HG03108 (cell line): ENCODE results near the gene ECI1.
"Not testable (repeated sequence)": the region's sequence is repeated elsewhere in the genome, so short reads cannot be mapped to it uniquely, and the experiment has no call there.

Experiments used
- ATAC-seq: cut with Tn5 transposase; IDR thresholded peaks from one replicate; pipeline ENCODE4 v1.9.1; 2021; ENCODE audit warnings: moderate library complexity; ENCODE audit not compliant: unreplicated experiment

Gene ECI1

GRCh38 chr16:2257726-2258125, 6.3 kb upstream of the ECI1 start:
- ATAC-seq: no peak

- no peak for ATAC-seq
Measured at GRCh38 chr16:2256531-2257140, 5.2 kb upstream of the ECI1 start.

- no peak for ATAC-seq
Measured at GRCh38 chr16:2253293-2253692, 1.9 kb upstream of the ECI1 start.

DNA sequence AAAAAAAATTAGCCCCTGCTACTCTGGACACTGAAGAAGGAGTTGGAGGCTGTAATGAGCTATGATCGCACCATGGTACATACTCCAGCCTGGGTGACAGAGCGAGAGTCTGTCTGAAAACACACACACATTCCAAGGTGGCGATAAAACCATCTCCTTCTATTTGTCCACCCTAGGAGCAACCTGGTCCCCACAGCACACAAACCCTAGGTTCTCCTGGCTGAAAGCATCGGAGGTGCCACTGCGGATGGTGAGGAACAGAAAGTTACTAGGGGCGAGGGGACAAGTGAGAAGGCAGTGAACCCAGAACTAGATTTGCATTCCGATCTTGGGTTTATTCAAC, 1.4 kb upstream of the ECI1 start:
- ATAC-seq: no peak

- no peak for ATAC-seq
Measured at GRCh38 chr16:2250652-2251295, 613 bp downstream of the ECI1 start.

DNA sequence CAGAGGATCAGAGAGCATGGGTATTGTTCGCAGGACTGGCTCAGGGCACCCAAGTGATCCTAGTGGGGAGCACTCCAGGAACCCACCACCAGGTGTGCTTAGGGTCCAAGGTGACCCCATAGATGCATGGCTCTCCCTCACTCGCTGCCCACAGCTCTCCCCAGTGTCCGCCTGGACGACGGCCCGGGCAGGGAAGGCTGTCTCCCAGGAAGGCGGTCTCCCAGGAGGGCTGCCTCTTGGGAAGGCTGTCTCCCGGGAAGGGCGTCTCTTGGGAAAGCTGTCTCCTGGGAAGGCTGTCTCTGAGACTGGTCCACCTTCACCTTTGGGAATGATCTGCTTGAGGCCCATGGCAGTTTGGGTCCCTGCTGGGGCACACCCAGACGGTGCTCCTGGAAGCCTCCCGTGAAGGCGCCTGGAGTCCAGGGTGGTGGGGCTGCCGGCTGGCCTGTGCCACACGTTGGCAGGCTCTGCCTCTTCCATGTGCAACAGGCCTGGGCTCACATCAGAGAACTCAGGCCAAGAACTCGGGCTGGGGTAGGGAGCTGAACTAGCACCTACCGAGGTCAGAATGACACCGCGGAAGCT, 5.0 kb downstream of the ECI1 start:
- no peak for ATAC-seq

DNA sequence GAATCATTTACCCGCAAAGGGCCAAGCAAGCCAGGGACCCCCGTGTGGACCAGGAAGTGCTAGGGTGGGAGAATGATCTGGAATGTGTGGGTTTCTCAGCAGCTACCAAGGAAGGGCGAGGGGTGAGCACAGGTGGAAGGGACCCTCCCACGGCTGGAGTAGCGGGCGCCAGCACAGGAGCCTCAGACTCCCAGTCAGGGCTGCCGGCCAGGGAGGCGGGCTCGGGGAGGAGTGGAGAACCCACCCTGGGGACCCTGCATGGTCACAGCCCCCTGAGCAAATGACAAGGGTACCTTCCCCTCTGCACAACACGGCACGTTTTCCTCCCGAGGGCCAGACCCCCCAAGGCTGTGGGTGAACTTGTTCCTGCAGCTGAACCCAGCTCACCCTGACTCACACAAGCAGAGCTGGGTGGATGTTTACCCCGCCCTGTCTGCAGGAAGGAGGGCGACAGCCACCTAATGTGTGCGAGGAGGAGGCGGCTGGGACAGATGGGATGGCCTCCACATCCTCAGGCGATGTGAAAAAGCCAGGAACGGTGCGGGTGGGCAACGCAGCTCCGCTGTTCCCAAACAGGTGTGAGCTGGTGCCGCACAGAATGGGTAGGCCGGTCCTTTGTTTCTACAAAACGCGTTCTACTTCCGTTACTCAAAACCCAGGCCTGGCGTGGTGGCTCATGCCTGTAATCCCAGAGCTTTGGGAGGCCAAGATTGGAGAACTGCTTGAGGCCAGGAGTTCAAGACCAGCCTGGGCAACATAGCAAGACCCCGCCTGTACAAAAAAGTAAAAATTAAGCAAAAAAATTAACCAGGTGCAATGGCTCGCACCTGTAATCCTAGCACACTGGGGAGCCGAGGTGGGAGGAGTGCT, 6.2 kb downstream of the ECI1 start:
- ATAC-seq: no peak

DNA sequence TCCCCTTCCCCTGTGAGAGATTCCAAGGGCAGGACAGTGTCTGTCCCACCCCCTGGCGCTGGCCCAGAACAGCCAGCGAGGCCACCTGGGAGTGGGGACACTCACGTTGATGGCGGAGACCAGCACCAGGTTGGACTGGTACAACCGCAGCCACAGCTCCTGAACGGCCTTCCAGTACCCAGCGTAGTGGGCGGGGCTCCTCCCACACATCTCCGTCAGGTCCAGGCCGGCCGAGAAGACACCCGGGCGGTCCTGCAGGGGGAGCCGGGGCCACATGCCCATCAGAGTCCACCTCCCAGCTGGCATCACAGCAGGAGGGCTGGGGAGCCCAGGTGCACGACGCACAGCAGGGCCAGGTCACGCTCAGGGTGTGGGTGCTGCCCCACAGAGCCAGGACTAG, 7.1 kb downstream of the ECI1 start:
- ATAC-seq: no peak

DNA sequence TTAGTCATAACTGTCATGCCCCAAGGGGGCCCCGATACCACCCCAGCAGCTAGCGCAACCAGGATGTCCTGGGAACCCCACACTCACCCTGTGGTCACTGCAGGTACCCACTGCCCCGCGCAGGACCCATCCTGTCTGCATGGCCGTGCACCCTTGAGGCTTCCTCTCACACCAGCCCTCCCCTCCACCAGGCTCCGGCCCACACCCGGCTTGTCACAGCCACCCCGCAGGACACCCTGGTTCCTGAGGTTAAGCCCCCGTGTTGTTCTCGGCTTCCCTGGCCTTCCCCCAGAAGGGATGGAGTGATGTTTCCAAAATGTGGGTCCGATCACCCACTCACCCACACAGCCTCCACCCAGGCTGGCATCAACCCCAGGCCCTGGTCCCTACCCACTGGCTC, 7.6 kb downstream of the ECI1 start:
- no peak for ATAC-seq

GRCh38 chr16:2243031-2243528, 8.3 kb downstream of the ECI1 start:
- no peak for ATAC-seq

DNA sequence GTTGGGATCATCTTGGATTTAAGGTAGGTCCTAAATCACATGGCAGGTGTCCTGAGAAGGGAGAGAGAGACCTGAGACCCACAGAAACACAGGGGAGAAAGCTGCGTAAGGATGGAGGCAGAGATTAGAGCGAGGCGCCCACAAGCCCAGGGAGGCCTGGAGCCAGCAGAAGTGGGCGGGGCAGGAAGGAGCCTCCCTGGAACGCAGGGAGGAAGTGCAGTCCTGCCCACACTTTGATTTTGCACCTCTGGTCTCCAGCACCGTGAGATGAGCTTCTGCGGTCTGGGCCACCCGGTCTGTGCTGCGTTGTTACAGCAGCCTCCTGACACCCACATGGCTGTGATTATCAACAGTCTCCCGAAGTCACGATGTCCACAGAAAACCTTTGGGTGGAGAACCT, 8.8 kb downstream of the ECI1 start:
- no peak for ATAC-seq

GRCh38 chr16:2240331-2240730, 11.1 kb downstream of the ECI1 start:
- not testable (repeated sequence) for ATAC-seq

DNA sequence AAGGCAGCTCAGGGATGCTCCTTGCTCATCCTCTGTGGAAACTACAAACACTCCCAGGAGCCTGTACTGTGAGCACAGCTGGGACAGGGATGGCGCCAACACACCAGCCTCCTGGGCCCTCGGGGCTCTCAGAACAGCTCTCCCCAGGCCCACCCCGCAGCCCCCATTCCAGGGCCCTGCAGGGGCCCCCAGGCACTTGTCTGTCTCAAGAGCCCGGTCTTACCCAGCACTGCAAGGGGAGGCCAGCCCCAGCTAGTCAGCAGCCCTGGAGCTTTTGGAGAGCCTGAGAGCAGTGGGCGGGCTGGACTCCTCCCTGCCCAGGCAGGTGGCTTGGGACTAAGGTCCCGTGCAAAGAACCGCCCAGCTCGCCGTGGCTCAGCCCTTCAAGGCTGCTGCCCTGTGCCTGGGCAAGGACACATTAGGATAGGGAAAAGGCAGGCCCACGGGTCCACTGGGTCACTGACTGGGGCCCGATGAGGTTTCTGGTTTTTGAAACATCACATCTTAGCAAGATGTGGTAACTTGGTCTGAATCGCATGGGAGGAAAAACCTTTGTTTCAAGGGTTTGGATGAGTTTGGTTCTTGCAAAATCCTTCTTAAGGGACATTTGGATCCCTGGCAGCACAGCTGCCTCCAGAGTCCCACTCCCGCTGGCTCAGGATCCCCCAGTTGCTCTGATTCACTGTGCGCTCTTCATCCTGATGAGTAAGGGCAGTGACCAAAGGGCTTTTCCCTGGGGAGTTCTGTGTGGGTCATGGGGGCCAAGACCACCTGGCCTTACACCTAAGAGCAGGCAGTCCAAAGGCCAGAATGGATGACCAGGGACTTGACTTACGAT, 12.3 kb downstream of the ECI1 start:
- ATAC-seq: no peak

DNA sequence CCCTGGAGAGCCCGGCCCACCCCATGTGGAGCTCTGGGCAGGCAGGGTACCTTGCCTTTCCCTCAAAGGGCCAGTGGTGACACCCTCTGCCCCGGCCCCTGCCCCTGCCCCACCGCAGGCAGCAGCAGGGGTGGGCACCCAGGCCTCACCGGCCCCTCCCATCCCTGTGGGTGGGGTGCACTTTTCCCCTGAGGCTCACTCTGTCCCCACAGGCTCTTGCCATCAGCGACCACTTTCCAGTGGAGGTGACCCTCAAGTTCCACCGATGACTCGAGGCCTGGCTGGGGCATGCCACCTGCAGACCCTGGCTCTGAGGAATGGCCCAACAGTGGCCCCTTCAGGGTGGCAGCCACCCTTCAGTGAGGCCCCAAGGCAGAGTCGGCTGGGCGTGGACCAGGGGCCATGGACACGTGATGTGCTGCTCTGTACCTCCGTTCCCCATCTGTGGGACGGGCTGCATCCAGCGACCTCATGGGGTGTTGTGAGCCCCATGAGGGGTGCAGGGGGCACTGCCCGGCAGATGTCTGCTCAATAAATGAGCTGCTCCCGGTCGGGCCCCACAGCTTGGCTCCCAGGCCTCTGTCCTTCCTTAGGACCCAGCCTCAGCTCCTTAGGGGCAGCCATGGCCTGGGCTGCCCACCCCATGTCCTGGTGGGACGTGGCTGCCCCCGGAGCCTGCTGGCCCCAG, 13.1 kb downstream of the ECI1 start:
- no peak for ATAC-seq

DNA sequence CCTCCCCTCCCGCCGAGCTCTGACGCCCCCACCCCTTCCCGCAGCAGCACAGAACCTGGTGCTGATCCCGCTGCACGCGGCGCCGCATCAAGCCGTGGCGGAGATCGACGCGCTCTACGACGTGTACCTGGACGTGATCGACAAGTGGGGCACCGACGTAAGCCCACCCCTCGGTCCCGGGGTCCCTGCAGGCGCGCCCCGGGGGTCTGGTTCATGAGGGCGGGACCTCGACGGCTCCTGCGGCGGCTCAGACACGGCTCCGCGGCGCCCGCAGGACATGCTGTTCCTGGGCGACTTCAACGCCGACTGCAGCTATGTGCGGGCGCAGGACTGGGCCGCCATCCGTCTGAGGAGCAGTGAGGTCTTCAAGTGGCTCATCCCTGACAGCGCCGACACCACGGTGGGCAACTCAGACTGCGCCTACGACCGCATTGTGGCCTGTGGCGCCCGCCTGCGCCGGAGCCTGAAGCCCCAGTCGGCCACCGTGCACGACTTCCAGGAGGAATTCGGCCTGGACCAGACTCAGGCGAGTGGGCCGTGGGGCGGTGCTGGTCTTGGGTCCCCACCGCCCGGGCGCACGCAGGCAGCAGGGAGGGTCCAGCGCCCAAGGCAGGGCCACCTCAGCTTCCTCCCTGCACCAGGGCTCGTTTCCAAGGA, 13.8 kb downstream of the ECI1 start:
- no peak for ATAC-seq

DNA sequence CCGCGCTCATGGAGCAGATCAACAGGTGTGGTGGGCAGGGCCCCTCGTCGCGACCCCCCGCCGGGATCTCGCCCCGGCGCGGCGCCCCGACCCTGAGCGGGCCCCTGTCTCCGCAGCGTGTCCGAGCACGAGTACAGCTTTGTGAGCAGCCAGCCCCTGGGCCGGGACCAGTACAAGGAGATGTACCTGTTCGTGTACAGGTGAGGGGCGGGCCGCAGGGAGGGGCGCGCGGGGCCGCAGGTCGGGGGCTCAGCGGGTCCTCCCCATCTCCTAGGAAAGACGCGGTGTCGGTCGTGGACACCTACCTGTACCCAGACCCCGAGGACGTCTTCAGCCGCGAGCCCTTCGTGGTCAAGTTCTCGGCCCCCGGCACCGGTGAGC, 14.3 kb downstream of the ECI1 start:
- ATAC-seq: no peak

DNA sequence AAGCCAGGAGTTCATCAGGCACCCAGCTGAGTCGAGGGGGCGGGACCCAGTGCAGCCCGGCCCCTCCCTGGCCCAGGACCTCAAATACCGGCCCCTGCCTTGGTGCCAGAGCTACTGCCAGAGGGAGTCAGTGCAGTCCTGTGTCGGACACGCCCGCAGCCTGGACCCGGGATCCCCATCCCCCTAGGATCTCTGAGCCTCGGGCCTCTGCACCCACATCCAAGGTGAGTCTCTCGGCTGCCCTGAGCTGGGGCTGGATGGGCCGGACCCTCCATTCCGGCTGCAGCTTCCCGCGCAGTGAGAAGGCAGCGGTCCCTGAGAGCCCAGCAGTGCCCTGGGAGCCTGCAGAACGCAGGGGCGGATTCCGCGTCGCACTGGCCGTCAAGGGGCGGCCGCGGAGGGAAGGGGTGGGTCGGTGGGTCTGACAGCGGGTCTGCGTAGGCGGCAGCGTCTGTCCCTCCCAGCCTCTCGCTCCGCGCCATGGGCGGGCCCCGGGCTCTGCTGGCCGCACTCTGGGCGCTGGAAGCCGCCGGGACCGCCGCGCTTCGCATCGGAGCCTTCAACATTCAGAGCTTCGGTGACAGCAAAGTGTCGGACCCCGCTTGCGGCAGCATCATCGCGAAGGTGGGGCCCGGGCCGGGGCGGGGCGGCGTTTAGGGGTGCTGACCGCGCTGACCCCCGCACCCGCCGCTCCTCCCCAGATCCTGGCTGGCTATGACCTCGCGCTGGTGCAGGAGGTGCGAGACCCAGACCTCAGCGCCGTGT, 14.9 kb downstream of the ECI1 start, which contains the start of gene DNASE1L2:
DNASE1L2 (plus strand) TSS at position 108 of the 765 bp plus-strand sequence; CDS start at position 481, 373 bp downstream.
- ATAC-seq: no peak

- no peak for ATAC-seq
Measured at GRCh38 chr16:2235695-2236336, 15.6 kb downstream of the ECI1 start.
